ENCODE results near the gene TSKS.
A peak's percentile ranks its signal among the peaks of the same experiment; 100 is the strongest.
"Not testable (repeated sequence)": the region's sequence is repeated elsewhere in the genome, so short reads cannot be mapped to it uniquely, and the experiment has no call there.

TSKS gene

GRCh38 chr19:49766007-49766929 is 3.2 kb upstream of the TSKS start:
- DNase-seq = peak; percentile 100

GRCh38 chr19:49764341-49764740 is 1.2 kb upstream of the TSKS start:
- DNase-seq = no peak

- no peak for DNase-seq
These were observed 1.3 kb downstream of the TSKS start for GRCh38 chr19:49761625-49762311.

GRCh38 chr19:49761249-49761624 is 1.9 kb downstream of the TSKS start:
- DNase-seq = no peak

- DNase-seq = no peak
These were observed 4.8 kb downstream of the TSKS start for GRCh38 chr19:49758292-49758691.

- DNase-seq = no peak
These were observed 7.2 kb downstream of the TSKS start for GRCh38 chr19:49755956-49756355.

- no peak for DNase-seq
These were observed 10.4 kb downstream of the TSKS start for GRCh38 chr19:49752701-49753100.

GRCh38 chr19:49749771-49750170 is 13.3 kb downstream of the TSKS start:
- no peak for DNase-seq

GRCh38 chr19:49749055-49749716 is 13.9 kb downstream of the TSKS start:
- no peak for DNase-seq

- no peak for DNase-seq
These were observed 16.7 kb downstream of the TSKS start for GRCh38 chr19:49746206-49746958.

GRCh38 chr19:49744946-49745381 is 18.1 kb downstream of the TSKS start:
- no peak for DNase-seq

- no peak for DNase-seq
These were observed 21.8 kb downstream of the TSKS start for GRCh38 chr19:49741210-49741844.

GRCh38 chr19:49739933-49740332 is 23.2 kb downstream of the TSKS start:
- DNase-seq = no peak

- DNase-seq = no peak
These were observed 24.0 kb downstream of the TSKS start for GRCh38 chr19:49739098-49739497.

GRCh38 chr19:49738268-49738667 is 24.8 kb downstream of the TSKS start:
- no peak for DNase-seq

- DNase-seq = no peak
These were observed 32.9 kb downstream of the TSKS start for GRCh38 chr19:49730166-49730565.

- DNase-seq = no peak
These were observed 35.7 kb downstream of the TSKS start for GRCh38 chr19:49727217-49728030.

GRCh38 chr19:49719420-49719819 is 43.7 kb downstream of the TSKS start:
- not testable (repeated sequence) for DNase-seq

GRCh38 chr19:49718991-49719390 is 44.1 kb downstream of the TSKS start:
- DNase-seq = no peak

GRCh38 chr19:49718511-49718910 is 44.6 kb downstream of the TSKS start:
- DNase-seq = no peak

GRCh38 chr19:49716154-49716553 is 47.0 kb downstream of the TSKS start:
- DNase-seq = no peak
